ENCODE results near the gene FAH.
"Not testable (repeated sequence)": the region's sequence is repeated elsewhere in the genome, so short reads cannot be mapped to it uniquely, and the experiment has no call there.

The FAH gene

GRCh38 chr15:80152180-80152895 lies 461 bp upstream of the FAH start:
- peak; percentile 63 for DNase-seq

- DNase-seq = no peak
Observed at GRCh38 chr15:80153900-80154299, 1.1 kb downstream of the FAH start.

GRCh38 chr15:80154336-80154735 lies 1.5 kb downstream of the FAH start:
- DNase-seq = no peak

- no peak for DNase-seq
Observed at GRCh38 chr15:80155001-80155377, 2.2 kb downstream of the FAH start.

- DNase-seq = not testable (repeated sequence)
Observed at GRCh38 chr15:80155378-80156175, 2.8 kb downstream of the FAH start.

GRCh38 chr15:80156176-80156720 lies 3.4 kb downstream of the FAH start:
- no peak for DNase-seq

GRCh38 chr15:80157215-80157614 lies 4.4 kb downstream of the FAH start:
- no peak for DNase-seq

- no peak for DNase-seq
Observed at GRCh38 chr15:80159301-80159700, 6.5 kb downstream of the FAH start.

- DNase-seq = no peak
Observed at GRCh38 chr15:80159811-80160569, 7.2 kb downstream of the FAH start.

- no peak for DNase-seq
Observed at GRCh38 chr15:80160570-80161156, 7.9 kb downstream of the FAH start.

GRCh38 chr15:80161468-80162016 lies 8.7 kb downstream of the FAH start:
- DNase-seq = no peak

- no peak for DNase-seq
Observed at GRCh38 chr15:80162059-80162554, 9.3 kb downstream of the FAH start.

- no peak for DNase-seq
Observed at GRCh38 chr15:80163217-80163616, 10.4 kb downstream of the FAH start.

- no peak for DNase-seq
Observed at GRCh38 chr15:80163897-80164296, 11.1 kb downstream of the FAH start.

- no peak for DNase-seq
Observed at GRCh38 chr15:80167936-80168335, 15.1 kb downstream of the FAH start.

GRCh38 chr15:80168421-80168820 lies 15.6 kb downstream of the FAH start:
- DNase-seq = no peak

GRCh38 chr15:80169768-80170357 lies 17.1 kb downstream of the FAH start:
- no peak for DNase-seq

- DNase-seq = no peak
Observed at GRCh38 chr15:80170596-80170995, 17.8 kb downstream of the FAH start.

GRCh38 chr15:80171787-80172186 lies 19.0 kb downstream of the FAH start:
- no peak for DNase-seq

GRCh38 chr15:80172401-80172800 lies 19.6 kb downstream of the FAH start:
- DNase-seq = no peak

GRCh38 chr15:80173022-80173759 lies 20.4 kb downstream of the FAH start:
- no peak for DNase-seq

Data from NCI-H526 treated with DMSO at 0.1 percent for 48 hours (cell line).